Activated naive CD4-positive, alpha-beta T cell (primary cell): ENCODE results near the gene SPATA19.
"Not testable (repeated sequence)": the region's sequence is repeated elsewhere in the genome, so short reads cannot be mapped to it uniquely, and the experiment has no call there.

Source experiments
- DNase-seq, 4 experiments: peaks; one replicate each; lab custom pipeline; 2025; lab: John Stamatoyannopoulos, UW

The SPATA19 gene, protein sequence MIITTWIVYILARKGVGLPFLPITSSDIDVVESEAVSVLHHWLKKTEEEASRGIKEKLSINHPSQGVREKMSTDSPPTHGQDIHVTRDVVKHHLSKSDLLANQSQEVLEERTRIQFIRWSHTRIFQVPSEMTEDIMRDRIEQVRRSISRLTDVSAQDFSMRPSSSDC

DNA sequence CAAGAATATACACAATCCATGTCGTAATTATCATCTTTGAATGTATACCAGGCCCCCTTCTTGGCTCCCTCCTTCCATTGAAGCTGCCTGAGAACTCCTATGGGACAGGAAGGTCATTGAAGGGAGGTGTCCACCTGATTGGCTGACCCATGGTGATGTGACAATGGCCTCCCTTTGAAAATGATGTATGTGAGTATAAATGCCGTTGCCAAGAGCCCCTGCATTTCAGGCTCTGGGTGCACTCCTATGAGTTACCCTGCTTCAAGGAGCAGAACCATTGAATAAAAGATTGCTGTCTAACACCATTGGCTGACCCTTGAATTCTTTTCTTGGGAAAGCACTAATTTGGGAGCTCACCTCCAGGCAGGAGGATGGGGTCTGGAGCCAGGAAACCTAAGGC, at the start of gene SPATA19:
SPATA19 (minus strand) TSS at position 101 of the 400 bp plus-strand sequence; CDS start at position 34, 67 bp downstream.
- DNase-seq: no peak

DNA sequence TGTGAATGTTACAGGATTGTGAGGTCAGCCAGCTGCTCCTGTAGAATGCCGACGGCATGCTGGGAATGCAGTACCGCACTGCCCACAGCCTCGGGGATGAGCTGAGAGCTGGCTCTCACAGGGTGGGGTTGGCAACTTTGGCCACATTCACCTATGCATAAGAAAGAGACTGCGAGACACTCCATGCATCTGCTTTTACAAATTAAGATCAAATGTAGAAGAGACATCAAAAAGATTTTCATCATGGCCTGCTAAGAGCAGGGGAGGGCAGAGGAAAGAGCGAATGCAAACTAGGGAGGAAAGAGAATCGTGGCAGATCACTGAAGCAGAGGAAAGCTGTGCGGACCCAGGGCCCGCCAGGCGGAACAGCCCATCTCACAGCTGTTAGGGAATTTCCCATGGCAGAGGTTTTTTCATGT, 49.8 kb upstream of the SPATA19 start:
- no peak for DNase-seq

DNA sequence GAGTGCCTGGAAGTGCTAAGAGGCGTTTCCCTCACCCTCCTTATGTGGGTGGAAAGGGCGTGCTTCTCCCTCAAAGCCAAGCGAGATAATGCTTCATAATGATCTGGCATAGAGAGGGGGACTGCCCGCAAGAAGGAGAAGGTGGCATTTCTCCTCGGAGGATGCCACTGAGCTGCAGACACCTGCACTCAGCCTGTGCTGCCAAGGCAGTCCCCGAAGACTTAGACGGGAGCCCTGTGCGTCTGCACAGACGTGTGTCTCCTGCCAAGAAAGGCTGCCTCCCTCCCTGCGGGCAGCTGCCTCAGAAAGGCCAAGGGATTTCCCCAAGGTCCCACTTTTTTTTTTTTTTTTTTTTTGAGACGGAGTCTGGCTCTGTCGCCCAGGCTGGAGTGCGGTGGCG, 48.1 kb upstream of the SPATA19 start:
- DNase-seq: no peak

DNA sequence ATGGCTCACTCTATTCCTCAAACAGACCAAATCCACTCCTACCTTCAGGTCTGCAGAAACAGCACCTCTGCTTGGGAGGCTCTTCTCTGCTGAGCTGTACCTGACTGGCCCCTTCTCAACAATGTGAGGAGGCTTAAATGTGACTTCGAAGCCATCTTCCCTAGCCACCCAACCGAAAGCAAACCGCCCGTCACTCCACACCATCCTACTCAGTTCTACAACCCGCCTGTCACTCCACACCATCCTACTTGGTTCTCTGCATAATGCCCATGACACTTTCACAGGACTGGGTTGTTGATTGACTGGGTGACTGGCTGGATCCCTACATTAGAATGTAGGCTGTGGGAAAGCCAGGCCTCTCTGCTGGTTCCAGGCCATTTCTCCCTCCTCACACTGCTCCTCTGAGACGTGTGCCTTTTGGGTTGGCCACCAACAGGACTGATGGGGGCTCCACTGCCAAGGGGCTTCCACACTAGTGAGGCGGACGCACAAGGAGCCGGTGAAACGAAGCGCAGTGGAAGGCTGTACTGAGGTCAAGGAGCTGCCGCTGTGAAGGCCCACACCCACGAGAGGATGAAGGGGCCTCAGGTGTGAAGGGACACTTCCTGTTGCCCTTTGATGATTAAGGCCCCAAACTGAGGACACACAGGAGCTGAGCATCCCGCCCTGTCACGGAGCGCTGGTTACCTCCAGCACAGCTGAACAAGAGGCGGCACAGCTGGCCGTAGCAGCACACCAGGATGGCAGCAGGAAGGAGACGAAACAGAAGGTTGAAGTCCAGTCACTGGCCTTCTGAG, 47.5 kb upstream of the SPATA19 start:
- DNase-seq: no peak

DNA sequence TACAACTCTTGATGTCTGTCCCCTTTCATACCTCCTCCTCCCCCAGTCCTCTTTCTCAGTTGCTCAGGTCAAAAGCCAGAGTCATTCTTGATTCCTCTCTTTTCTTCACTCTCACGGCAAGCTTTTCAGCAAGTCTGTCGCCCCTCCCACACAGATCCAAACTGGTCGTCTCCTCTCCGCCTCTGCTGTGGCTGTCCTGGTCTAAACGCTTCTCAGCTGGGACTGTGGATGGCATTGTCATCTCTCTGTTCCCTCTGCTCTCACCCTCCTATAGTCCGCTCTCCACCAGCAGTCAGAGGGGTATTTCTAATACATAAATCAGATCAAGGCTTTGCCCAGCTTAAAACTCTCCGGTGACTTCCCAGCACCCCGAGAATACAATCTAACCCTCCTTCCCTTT, 46.8 kb upstream of the SPATA19 start:
- no peak for DNase-seq

DNA sequence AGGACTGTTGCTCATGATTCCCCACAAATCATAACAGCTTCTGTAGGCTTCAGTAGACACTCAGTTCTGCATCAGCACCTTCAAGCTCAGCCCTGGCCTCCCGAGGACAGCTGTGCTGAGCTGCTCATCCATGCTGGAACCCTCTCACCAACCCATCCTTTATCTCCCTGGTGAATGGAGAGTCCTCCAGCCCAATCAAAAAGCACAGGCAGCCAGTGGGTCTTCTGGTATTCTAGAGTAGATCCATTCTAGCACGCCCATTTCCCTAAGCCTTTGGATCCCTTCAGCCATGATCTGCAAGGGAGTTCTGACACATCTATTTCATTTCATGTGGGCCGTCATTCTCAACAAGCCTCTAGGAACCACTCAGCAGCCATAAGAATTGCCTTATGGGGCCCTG, 44.6 kb upstream of the SPATA19 start:
- no peak for DNase-seq

DNA sequence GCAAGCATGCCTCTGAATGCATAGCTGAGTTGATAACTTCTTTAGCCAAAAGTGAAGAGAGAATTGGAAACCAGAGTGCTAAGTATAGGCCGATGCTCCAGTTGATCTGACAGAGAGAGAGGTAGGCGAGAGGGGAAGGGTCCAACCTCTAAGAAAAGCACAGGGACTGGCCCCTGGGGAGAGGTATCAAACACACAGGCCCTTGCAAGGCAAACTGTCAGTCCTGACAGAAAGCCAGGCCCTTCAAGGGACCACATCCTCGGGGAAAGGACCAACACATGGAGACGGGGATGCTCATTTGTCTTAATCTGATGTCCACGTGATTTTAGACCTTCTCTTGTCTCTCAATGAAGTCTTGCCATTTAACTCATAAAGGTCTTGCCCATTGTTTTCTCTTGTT, 43.9 kb upstream of the SPATA19 start:
- DNase-seq: no peak

DNA sequence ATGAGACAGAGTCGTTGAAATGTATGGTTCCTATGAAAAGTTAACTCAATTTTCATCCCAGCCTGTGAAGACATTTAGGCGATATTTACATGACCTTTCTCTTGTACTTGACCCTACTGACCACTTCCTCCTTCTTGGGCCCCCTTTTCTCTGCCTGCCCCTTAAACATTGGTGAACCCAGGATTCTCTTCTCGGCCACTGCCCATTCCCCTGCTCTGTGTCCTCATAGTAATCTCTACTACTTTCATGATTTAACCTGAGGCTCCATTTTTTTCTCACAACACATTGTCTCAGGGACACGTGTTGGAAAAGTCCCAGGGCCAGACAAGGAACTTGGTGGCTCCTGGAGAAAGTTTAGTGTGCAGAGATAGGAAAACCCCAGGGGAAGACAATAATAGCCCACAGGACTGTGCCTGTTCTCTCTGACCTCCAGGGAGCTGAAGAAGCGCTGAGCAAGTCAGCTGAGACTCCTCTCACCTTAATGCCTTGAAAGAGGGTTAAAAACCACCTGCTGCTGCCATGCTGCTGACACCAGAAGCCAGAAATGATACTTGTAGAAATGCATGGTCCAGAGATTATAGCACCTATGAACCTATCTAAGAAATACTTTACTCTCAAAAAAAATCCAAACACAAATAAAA, 42.5 kb upstream of the SPATA19 start:
- DNase-seq: no peak

DNA sequence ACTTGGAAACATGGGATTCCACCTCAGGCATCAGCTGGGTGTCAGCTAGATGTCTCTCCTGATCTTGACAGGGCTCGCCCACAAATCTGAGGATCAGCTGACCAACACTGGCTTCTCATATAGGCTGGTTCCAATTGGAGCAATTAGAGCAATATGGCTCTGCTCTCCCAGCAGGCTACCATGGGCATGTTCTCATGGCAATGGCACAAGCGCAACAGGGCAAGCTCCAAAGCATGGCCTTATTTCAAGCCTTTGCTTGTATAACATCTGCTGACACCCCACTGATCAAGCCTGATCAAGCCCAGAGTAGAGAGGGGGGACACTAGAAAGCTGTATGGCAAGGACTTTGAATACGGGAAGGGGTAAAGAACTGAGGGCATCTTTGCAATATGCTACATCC, 40.7 kb upstream of the SPATA19 start:
- DNase-seq: no peak

DNA sequence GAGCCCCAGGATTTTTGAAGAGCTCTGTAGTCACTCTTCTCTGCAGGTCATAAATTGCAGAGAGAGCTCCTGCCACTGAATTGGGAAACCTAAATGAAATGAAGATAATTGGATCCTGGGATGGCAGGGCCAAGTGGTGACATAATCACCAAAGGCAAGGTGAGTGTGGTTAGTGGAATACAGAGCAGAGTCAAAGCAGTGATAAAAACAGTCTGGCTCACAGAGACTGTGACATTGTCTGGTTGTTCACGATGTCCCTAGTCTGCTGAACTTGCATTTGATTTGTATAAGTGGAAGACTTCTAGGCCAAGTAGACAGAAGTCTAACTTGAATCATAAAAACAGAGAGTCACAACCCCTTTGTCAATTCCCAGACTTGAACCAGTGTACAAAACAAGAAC, 26.8 kb upstream of the SPATA19 start:
- no peak for DNase-seq

DNA sequence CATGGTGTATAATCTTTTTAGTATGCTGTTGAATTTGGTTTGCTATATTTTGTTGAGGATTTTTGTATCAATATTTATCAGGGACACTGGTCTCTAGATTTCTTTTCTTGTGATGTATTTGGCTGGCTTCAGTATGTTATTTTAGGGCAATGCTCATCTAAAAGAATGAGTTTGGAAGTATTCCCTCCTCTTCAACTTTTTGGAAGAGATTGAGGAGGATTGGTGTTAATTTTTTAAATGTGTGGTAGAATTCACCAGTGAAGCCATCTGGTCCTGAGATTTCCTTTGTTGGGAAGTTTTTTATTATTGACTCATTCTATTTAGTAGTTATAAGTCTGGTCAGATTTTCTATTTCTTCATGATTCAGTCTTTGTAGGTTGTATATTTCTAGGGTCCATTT, 22.1 kb upstream of the SPATA19 start:
- DNase-seq: no peak

DNA sequence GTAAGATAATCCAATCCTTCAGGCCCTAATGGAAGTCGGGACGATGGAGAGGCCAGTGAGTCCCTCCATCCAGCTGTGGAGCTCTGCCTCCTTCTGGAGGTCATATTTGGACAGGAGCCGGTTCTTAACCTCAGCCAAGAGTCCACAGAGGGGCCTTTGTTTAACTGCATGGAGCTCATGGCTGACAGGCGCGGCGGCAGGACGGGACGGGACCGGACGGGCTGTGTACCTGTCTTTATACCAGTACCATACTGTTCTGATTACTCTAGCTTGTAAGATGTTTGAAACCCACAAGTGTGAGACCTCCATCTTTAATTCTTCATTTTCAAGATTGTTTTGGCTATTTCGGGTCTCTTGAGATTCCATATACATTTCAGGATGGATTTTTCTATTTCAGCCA, 20.2 kb upstream of the SPATA19 start:
- DNase-seq: no peak

DNA sequence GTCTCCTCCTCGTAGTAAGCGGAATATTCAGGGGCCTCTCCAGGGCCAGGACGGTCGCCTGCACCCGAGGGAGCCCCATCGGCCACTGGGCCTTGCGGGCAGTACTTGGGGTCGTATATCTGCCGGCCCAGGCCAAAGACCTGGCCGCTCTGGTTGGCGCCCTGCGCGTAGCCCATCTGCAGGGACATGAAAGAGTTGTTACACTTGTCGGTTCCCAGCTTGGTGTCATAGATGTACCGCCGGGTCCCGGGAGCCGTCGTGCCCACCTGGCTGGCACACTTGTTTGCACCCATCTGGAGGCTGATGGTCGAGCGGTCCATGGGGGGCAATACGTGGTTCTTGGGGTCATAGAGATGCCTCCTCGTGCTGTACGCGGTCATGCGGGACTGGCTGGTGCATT, 19.4 kb upstream of the SPATA19 start:
- no peak for DNase-seq

DNA sequence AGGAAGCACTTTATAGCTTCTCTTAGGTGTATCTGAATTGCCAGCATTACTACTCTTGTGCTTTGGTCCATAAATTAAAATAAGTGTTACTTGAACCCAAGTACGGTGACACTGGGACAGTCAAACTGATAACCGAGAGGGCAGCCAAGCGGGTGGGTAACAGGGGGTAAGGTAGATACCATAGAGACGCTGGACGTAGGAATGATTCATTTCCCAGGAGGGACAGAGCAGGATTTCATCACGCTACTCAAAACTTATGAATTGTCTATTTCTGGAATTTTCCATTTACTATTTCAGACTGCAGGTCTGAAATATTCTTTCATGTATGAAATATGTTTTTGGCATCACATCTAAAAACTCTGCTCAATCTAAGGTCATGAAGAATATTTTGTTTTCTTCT, 14.8 kb upstream of the SPATA19 start:
- DNase-seq: no peak

DNA sequence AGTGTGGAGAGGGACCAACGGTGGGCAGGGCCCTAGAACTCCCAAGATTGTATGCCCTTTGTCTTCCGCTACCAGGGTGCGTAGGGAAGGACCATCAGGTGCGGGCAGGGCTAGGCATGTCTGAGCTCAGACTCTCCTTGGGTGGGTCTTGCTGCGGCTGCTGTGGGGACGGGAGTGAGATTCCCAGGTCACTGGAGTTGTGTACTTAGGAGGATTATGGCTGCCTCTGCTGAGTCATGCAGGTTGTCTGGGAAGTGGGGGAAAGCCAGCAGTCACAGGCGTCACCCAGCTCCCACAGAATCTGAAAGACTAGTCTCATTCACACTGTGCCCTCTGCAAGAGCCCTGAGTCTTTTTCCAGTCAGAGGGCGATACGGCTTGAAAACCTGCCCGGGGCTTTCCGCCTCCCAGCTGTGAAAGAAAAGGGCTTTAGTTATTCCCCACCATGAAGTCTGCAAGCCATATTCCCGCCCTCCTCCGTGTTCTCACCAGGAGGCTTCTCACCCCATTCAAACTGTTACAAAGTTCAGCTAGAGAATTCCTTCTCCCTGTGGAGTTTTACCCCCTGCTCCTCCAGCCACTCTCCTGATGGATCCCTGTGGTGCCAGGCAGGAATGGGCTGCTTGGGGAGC, 9.1 kb upstream of the SPATA19 start:
- not testable (repeated sequence) for DNase-seq

DNA sequence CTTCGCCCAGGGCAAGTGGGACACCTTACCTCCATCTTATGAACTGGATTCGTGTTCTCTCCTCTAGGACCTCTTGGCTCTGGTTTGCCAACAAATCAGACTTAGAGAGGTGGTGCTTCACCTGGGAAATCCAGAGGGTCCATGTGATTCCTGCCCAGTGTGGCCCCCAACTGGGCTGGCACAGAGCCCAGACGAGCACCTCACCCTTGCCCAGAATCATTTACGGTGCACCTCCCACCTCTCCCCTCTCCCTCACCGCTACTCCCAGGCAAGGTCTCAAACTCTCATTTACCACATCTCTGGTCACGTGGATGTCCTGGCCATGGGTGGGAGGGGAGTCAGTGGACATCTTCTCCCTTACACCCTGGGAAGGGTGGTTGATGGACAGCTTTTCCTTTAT, 1.1 kb downstream of the SPATA19 start:
- DNase-seq: no peak

DNA sequence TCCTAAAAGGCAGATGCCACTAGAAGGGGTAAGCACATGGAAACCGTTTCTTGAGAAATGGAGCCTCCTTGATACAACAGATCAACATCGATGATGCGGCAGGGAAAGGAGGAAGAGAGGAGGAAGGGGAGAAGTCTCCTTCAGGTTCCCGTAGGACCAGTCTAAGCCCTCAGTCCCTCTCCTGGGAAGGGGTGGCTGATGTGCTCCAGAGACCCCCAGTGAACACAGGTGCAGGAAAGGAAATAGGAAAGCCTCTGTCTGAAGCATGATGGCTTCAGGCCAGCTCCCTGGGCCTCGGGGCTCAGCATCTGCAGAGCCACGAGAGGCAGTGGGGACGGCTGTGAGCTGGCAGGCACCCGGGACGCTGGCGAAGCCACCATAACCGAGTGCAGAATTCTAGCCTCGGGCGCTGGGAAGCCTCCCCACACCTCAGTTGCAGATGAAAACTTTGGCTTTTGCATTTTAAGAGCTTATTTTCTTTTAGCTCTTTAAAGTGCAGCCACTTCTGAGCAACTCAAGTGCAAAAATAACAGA, 1.8 kb downstream of the SPATA19 start:
- DNase-seq: no peak

DNA sequence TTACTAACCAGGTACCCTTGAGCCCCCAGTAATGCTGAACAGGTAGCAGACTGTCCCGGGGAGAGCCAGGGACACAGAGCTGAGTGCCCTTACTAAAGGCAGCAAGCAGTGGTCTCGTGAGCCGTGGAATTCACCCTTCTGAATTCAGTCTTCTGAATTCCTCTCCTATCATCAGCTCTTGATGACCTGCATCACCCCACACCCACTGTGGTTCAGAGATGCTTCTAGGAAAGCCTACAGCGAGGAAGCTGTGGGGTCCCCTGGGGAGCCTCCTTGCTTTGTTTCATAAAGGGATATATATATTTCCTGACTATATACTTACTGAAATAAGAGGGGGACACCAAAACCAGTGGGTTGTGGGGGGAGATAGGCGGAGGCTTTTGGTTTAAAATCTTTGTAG, 2.6 kb downstream of the SPATA19 start:
- no peak for DNase-seq

DNA sequence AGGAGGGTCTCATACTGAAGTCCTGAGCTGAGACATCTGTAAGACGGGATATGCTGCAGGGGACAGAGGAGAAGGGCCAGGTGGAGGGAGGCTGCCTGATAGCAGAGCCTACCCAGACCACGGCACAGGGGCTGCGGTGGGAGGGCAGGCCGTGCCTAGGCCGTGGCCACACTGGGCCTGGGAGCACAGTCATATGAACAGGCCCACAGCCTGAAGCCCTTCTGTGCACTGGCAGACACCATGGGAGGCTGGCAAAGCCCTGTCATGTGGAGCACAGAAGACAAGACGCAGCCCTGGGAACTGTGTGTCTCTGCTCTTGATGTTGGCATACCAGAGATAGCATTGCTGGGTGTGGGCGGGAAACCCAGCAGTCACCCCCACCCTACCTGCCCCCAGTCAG, 3.3 kb downstream of the SPATA19 start:
- no peak for DNase-seq

DNA sequence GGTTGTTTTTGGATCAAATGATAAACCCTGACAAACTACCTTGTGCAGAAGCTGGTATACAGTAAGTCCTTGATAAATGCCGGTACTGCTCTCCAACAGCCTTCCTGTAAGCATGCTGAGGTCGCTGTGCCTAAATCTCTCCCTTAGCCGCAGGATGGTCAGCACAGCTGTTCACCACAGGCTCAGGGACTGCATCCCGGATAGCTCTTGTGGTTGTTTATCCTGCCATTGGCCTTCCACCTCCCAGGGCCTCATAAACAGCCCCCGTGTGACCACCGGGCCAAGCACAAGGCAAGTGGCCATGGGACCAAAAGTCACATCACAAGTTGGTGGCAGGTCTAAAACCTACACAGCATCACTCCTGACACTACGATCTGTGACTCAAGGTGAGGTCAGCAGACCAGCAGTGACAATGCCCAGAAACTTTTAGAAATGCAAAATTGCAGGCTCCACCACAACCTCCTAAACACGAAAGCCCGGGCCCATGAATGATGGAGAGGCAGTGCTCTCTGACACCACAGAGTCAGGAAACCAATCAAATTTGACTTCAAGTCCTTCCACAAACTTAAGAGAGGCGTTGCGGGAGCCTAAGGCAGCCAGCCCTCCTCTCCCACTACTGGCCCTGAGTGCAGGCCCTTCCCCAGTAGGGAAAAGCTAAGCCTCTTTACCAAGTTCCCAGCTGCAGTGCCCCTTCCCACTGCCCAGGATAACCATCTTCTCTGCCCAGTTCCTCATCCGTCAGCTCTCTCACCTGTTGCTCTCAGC, 3.9 kb downstream of the SPATA19 start:
- DNase-seq: no peak

DNA sequence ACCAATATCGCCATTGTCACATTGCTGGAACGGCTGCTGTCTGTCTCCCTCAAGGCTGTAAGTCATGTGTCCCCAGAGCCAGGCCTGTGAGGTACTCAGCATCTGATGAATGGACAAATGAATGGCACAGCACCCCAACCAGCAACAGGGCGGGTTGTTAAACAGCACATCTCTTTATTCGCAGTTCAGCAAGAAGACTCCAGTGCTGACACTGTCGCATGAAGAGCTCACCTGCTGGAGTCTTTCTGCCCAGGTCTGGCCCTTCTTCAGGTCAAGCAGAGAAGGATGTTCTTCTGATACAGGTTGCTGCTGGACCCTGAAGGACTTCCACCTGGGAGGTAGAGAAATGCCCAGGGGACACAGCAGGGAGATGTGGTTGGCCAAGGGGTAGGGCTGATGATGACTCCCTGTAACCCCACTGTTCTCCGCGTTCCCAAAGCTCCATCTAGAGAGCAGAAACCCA, 4.8 kb downstream of the SPATA19 start:
- no peak for DNase-seq
